C4-2B (cell line): ENCODE results near the gene HACD4.

Experiments used
- H3K27ac ChIP-seq: fragments of 450-650 bp; 2 replicates; pipeline ENCODE4 v1.5.1; 2017
- CTCF ChIP-seq: fragments of 450-650 bp; conservative IDR thresholded peaks from 2 replicates; pipeline ENCODE4 v1.5.1; 2017; ENCODE audit warnings: mild to moderate bottlenecking
- ZFX ChIP-seq: fragments of 450-650 bp; IDR thresholded peaks from 2 replicates; pipeline ENCODE4 v1.6.1; 2017

The HACD4 gene

GRCh38 chr9:21037278-21037677 is 5.8 kb upstream of the HACD4 start:
- no peak overlapping the region for H3K27ac ChIP-seq
- no peak for TF ChIP-seq CTCF
- TF ChIP-seq ZFX, result no peak

GRCh38 chr9:21031808-21032183 is 356 bp upstream of the HACD4 start:
- no peak overlapping the region for H3K27ac ChIP-seq
- no peak for TF ChIP-seq CTCF
- no peak for TF ChIP-seq ZFX

GRCh38 chr9:21030389-21031035 is 928 bp downstream of the HACD4 start:
- TF ChIP-seq ZFX (no peak), CTCF (no peak)

GRCh38 chr9:21029661-21030060 is 1.8 kb downstream of the HACD4 start:
- no peak for TF ChIP-seq CTCF
- TF ChIP-seq ZFX, result no peak

More at GRCh38 chr9:21030389-21031035, 928 bp downstream of the HACD4 start:
- no peak overlapping the region for H3K27ac ChIP-seq

GRCh38 chr9:21028466-21028865 is 3.0 kb downstream of the HACD4 start:
- no peak overlapping the region for H3K27ac ChIP-seq
- TF ChIP-seq CTCF (no peak), ZFX (no peak)

More at GRCh38 chr9:21029661-21030060, 1.8 kb downstream of the HACD4 start:
- no peak overlapping the region for H3K27ac ChIP-seq

- TF ChIP-seq CTCF, result no peak
- no peak for TF ChIP-seq ZFX
- no peak overlapping the region for H3K27ac ChIP-seq
Measured at GRCh38 chr9:21027295-21027694, 4.1 kb downstream of the HACD4 start.

GRCh38 chr9:21023861-21024260 is 7.6 kb downstream of the HACD4 start:
- peak overlapping the region; percentile 35; the same call in 1 of the 2 replicates for H3K27ac ChIP-seq
- TF ChIP-seq ZFX (no peak), CTCF (no peak)
